ENCODE data around the gene MINDY1. TPM values are rescaled to one million over a fixed set of nuclear protein-coding genes. Genes with fewer than 3 reads are reported as not detected.

MINDY1 gene
- total and polyA plus RNA-seq, 9 of the 15 experiments (the other 6 are each of a cell fraction or from before 2014, with no cell fraction given), result 0.49 to 11.0 (median 6.0) TPM

DNA sequence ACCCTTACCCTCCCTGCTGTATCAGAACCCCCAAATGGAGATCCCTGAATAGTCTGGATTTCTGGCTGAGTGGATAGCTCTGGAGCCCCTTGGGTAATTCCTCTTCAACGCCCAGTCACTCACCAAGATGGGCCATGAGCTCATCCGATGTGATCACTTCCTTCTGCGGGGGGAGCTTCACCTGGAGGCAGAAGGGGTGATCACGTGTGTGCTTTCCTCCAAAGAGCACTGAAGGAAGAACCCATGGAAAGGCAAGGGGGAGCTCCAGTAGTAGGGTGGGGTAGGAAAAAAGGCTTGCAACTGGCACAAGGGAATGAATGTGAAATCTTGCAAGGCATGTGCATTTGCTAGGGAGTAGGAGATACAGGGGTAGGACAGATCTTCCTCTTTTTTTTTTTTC is 5.1 kb downstream of the MINDY1 start (continued):
- no peak for TF ChIP-seq ZNF431 (CRISPR knock-in tag; IDR thresholded peaks at IDR 0.05)
- TF ChIP-seq MECOM (CRISPR knock-in tag; IDR thresholded peaks at IDR 0.05), result peak; percentile 67; the same call in 1 of the 2 replicates
- TF ChIP-seq ZNF384 (IDR thresholded peaks at IDR 0.05; ENCODE audit: low read depth, low read length), result peak; percentile 46; the same call in 1 of the 2 replicates
- peak; percentile 70 for TF ChIP-seq PKNOX1 (IDR thresholded peaks at IDR 0.05)
- TF ChIP-seq, protein P1, sequence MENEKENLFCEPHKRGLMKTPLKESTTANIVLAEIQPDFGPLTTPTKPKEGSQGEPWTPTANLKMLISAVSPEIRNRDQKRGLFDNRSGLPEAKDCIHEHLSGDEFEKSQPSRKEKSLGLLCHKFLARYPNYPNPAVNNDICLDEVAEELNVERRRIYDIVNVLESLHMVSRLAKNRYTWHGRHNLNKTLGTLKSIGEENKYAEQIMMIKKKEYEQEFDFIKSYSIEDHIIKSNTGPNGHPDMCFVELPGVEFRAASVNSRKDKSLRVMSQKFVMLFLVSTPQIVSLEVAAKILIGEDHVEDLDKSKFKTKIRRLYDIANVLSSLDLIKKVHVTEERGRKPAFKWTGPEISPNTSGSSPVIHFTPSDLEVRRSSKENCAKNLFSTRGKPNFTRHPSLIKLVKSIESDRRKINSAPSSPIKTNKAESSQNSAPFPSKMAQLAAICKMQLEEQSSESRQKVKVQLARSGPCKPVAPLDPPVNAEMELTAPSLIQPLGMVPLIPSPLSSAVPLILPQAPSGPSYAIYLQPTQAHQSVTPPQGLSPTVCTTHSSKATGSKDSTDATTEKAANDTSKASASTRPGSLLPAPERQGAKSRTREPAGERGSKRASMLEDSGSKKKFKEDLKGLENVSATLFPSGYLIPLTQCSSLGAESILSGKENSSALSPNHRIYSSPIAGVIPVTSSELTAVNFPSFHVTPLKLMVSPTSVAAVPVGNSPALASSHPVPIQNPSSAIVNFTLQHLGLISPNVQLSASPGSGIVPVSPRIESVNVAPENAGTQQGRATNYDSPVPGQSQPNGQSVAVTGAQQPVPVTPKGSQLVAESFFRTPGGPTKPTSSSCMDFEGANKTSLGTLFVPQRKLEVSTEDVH (IDR thresholded peaks at IDR 0.05; ENCODE audit: low read depth, partially characterized antibody), result peak; percentile 30
- TF ChIP-seq ZNF174 (CRISPR knock-in tag; IDR thresholded peaks at IDR 0.05), result no peak
- peak; percentile 83 for TF ChIP-seq RAD51 (IDR thresholded peaks at IDR 0.05; ENCODE audit: borderline replicate concordance, low read depth)
- TF ChIP-seq PBX2 (CRISPR knock-in tag; IDR thresholded peaks at IDR 0.05; ENCODE audit: low read depth), result no peak
- TF ChIP-seq PBX2 (tag; conservative IDR thresholded peaks at IDR 0.05; ENCODE audit: low read depth), result 0 out of 2 replicates have a peak, but pooled peaks have one; percentile 5
- TF ChIP-seq, protein P2, sequence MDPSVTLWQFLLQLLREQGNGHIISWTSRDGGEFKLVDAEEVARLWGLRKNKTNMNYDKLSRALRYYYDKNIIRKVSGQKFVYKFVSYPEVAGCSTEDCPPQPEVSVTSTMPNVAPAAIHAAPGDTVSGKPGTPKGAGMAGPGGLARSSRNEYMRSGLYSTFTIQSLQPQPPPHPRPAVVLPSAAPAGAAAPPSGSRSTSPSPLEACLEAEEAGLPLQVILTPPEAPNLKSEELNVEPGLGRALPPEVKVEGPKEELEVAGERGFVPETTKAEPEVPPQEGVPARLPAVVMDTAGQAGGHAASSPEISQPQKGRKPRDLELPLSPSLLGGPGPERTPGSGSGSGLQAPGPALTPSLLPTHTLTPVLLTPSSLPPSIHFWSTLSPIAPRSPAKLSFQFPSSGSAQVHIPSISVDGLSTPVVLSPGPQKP (CRISPR knock-in tag; IDR thresholded peaks at IDR 0.05), result no peak
- peak; percentile 97 for TF ChIP-seq ATF7 (IDR thresholded peaks at IDR 0.05)
- no peak for TF ChIP-seq ZKSCAN1 (IDR thresholded peaks at IDR 0.05; ENCODE audit: low read depth, low read length)
- 0 out of 2 replicates have a peak, but pooled peaks have one; percentile 19 for TF ChIP-seq MTA1 (IDR thresholded peaks at IDR 0.05; ENCODE audit: borderline replicate concordance)
- TF ChIP-seq PCBP2 (IDR thresholded peaks at IDR 0.05; ENCODE audit: low read depth, low read length, poor library complexity, severe bottlenecking), result no peak
- TF ChIP-seq, protein P3, sequence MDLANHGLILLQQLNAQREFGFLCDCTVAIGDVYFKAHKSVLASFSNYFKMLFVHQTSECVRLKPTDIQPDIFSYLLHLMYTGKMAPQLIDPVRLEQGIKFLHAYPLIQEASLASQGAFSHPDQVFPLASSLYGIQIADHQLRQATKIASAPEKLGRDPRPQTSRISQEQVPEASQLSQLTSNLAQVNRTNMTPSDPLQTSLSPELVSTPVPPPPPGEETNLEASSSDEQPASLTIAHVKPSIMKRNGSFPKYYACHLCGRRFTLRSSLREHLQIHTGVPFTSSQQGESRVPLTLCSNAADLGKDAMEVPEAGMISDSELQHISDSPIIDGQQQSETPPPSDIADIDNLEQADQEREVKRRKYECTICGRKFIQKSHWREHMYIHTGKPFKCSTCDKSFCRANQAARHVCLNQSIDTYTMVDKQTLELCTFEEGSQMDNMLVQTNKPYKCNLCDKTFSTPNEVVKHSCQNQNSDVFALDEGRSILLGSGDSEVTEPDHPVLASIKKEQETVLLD (IDR thresholded peaks at IDR 0.05), result peak; percentile 40; the same call in 1 of the 2 replicates
- TF ChIP-seq TOE1 (IDR thresholded peaks at IDR 0.05; ENCODE audit: borderline replicate concordance), result peak; percentile 80
- no peak for TF ChIP-seq TOE1 (CRISPR knock-in tag; IDR thresholded peaks at IDR 0.05; ENCODE audit: borderline replicate concordance, low read depth)
- TF ChIP-seq NCOA1 (IDR thresholded peaks at IDR 0.05; ENCODE audit: low read depth), result no peak
- peak; percentile 60; the same call in 1 of the 2 replicates for TF ChIP-seq CTBP1 (IDR thresholded peaks at IDR 0.05; ENCODE audit: borderline replicate concordance)
- TF ChIP-seq HEY1 (CRISPR knock-in tag; IDR thresholded peaks at IDR 0.05; ENCODE audit: borderline replicate concordance), result no peak
- no peak for TF ChIP-seq RBM39 (optimal IDR thresholded peaks at IDR 0.05; ENCODE audit: low read depth, low read length)

Measured in K562 (cell line).